ENCODE results near the gene NBEAL1.
"Not testable (repeated sequence)": the region's sequence is repeated elsewhere in the genome, so short reads cannot be mapped to it uniquely, and the experiment has no call there.

Gene NBEAL1

GRCh38 chr2:203014456-203015199, at the start of gene NBEAL1:
Gene NBEAL1 (plus strand): TSS chr2:203014875. CDS start chr2:203016385, 1,510 bp downstream.
- peak; percentile 95 for DNase-seq

- DNase-seq = peak in 1 of 2 experiments; percentile 5
Observed at GRCh38 chr2:202965810-202966460, 48.7 kb upstream of the NBEAL1 start.

- not testable (repeated sequence) for DNase-seq
Observed at GRCh38 chr2:202969404-202969803, 45.3 kb upstream of the NBEAL1 start.

GRCh38 chr2:202976809-202977208, 37.9 kb upstream of the NBEAL1 start:
- no peak for DNase-seq

- no peak for DNase-seq
Observed at GRCh38 chr2:202982779-202983491, 31.7 kb upstream of the NBEAL1 start.

- no peak for DNase-seq
Observed at GRCh38 chr2:202989749-202990148, 24.9 kb upstream of the NBEAL1 start.

- no peak for DNase-seq
Observed at GRCh38 chr2:202990501-202990900, 24.2 kb upstream of the NBEAL1 start.

GRCh38 chr2:202997113-202997512, 17.6 kb upstream of the NBEAL1 start:
- DNase-seq = not testable (repeated sequence)

- no peak for DNase-seq
Observed at GRCh38 chr2:203002054-203002821, 12.4 kb upstream of the NBEAL1 start.

GRCh38 chr2:203003716-203004115, 11.0 kb upstream of the NBEAL1 start:
- no peak for DNase-seq

GRCh38 chr2:203016716-203017115, 2.0 kb downstream of the NBEAL1 start:
- DNase-seq = no peak

GRCh38 chr2:203018181-203018580, 3.5 kb downstream of the NBEAL1 start:
- DNase-seq = no peak

- DNase-seq = no peak
Observed at GRCh38 chr2:203019142-203019541, 4.5 kb downstream of the NBEAL1 start.

- no peak for DNase-seq
Observed at GRCh38 chr2:203021991-203022390, 7.3 kb downstream of the NBEAL1 start.

GRCh38 chr2:203022751-203023150, 8.1 kb downstream of the NBEAL1 start:
- DNase-seq = no peak

- no peak for DNase-seq
Observed at GRCh38 chr2:203025592-203025991, 10.9 kb downstream of the NBEAL1 start.

- no peak for DNase-seq
Observed at GRCh38 chr2:203030545-203030944, 15.9 kb downstream of the NBEAL1 start.

- no peak for DNase-seq
Observed at GRCh38 chr2:203030991-203031390, 16.3 kb downstream of the NBEAL1 start.

- DNase-seq = no peak
Observed at GRCh38 chr2:203033395-203033794, 18.7 kb downstream of the NBEAL1 start.

GRCh38 chr2:203035879-203036470, 21.3 kb downstream of the NBEAL1 start:
- no peak for DNase-seq

- no peak for DNase-seq
Observed at GRCh38 chr2:203037026-203037425, 22.4 kb downstream of the NBEAL1 start.

- no peak for DNase-seq
Observed at GRCh38 chr2:203038586-203038985, 23.9 kb downstream of the NBEAL1 start.

GRCh38 chr2:203039211-203039610, 24.5 kb downstream of the NBEAL1 start:
- DNase-seq = not testable (repeated sequence)

Measured in stimulated activated CD4-positive, alpha-beta T cell treated with anti-CD3 and anti-CD28 coated beads, Interleukin-4, amount 100 ng/mL, for 4 hours (primary cell).